HG03196 (cell line): Measurements from ENCODE around the gene PHKA2.

Source experiments
- ATAC-seq: cut with Tn5 transposase; IDR thresholded peaks from one replicate; pipeline ENCODE4 v1.9.1; 2021; ENCODE audit not compliant: unreplicated experiment

PHKA2 gene

DNA sequence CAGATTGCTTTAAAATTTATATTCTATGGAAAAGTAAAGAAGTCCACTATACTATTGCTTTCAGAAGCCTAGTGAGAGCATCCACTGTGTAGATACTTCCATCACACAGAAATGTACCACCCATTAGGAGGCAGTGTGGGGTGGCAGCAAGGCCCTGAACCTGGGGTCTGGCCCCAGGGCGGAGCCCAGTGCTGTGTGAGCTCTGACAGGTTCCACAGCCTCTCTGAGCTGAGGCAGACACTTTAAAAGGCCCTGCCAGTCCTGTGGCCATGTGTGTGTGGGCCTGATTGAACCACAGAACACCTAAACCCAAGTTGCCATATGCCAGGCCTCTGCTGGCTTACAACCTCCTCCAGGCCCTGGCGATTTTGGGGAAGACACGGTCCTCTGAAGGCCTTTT, 49.2 kb downstream of the PHKA2 start:
- no peak for ATAC-seq

DNA sequence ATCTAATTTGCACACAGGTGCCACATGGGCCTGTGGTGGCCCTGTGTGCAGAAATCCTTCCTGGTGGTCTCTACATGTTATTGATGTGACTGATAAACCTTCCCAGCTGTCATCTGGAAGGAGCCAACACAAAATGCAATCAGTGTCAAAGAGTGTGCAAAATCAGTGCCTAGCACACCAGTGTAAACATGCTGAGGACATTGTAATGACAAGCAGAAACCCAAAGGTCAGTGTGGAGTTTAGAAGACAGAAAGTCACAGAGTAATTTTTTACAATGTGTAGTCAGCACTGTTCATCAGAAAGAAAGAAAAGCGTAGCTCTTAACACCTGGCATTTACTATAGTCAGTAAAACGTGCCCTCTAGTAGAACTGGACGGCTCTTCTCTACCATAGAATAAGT, 50.3 kb downstream of the PHKA2 start:
- ATAC-seq, result no peak

DNA sequence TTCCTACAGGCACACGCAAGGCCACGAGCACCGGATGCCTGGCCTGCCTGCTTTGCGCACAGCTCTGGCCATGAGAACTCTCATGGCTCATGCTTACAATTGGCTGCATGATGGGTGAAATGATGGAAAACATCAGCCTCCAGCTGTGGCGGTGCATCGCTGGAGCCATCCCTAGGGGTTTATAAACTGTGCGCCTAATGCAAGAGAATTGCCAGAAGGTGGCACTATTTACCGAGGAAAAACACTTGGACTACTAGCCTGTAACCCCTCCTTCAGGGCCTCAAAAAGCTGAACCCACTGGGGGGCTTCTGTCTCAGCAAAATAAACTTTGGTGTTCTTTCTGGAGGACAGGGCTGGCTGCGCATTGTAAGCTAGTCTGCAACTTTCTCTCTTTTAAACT, 51.9 kb downstream of the PHKA2 start:
- ATAC-seq, result no peak

DNA sequence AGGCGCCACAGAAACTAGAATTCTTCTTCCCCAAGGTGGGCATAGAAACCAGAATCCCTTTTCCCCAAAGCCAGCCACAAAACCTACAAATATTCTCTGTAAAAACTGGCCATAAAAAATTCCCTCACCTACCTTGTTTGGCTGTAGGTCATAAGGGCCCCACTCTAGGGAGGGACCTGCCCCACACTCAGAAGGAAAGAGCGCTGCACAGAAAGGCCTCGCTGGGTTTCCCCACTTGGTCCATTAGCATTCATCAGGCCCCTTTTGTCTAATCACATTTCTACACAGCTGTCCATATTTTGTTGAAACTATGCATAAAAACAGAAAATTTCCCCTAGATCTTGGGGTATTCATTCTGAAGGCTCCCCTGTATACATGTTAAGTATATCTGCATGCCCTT, 54.1 kb downstream of the PHKA2 start:
- no peak for ATAC-seq

DNA sequence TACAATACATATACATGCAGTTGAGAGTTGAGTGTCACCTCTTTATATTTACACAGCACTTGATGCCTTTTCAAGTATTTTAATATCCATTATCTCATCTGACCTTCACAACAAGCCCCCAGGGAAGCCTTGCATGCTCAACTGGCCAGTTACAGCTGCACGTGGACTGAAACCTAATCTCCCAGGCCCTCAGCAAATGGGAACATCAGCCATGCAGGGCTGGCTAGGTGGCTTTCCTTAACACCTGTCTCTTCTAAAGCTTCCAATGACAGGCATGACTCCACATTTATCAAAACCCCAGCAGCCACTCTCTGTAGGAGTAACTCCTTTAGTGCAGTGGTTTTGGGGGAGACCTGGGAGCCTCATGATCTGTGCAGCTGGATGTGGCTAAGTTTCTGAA, 56.4 kb downstream of the PHKA2 start:
- ATAC-seq, result no peak

DNA sequence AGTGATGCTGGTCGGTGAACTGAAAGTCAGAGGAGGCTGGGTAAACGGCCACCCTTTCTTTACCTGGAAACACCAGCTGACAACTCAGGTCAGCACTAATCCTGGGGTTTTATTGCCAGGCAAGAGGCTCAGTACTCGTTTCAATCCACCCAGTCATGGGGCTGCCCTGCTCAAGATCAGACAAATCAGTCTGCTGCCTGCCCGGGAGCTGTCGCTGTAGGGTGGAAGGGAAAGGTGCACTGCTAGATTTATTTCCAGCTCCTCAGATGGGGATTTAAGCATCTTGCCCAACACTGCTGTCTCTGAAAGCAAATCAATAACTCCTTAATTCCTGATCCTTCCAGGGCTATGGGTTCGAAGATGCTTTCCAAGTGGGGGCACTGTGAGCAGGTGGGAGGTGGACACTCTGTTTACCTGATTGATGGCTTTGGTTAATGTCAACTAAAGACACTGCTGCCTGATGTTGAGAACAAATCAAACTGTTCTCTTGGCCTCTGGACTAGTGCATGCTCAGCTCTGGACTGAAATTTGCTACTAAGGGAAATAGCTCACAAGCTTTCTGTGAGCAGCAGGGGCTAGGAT, 59.3 kb downstream of the PHKA2 start:
- ATAC-seq, result no peak

DNA sequence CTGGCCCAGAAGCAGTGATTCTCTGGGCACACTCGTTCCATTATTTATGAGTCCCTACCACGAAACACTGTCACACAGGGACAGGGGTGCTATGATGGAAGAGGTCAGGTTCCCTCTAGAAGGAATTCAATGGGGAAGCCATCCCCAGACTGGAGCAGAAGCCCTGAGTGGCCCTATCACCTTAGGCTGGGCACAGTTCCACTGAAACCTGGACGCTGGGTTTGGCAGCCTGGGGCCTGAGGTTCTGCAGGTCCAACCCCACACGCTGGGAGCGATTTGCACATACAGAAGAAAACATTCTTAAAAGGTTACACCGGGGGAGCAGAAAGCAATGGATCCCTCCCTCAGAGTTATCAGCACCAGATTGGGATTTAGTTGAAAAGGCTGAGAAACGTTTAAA, 63.3 kb downstream of the PHKA2 start:
- ATAC-seq, result no peak

DNA sequence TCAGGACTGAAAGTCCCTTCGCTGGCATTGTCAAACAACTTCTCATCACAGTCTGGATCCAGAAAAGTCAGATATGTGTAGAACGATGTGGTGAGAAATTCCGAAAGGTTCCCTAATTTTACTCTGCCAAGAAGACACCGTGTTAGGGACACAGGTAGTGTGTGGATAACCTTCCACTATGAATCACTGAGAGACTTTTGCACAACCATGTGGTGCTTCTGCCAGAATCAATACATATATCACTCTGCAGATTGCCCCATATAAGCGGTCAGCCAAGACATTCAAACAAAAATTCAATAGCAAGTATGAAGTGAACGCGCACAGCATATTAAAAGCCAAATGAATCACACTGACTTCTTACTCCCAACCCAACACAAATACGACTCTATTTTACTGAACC, 63.8 kb downstream of the PHKA2 start:
- no peak for ATAC-seq

DNA sequence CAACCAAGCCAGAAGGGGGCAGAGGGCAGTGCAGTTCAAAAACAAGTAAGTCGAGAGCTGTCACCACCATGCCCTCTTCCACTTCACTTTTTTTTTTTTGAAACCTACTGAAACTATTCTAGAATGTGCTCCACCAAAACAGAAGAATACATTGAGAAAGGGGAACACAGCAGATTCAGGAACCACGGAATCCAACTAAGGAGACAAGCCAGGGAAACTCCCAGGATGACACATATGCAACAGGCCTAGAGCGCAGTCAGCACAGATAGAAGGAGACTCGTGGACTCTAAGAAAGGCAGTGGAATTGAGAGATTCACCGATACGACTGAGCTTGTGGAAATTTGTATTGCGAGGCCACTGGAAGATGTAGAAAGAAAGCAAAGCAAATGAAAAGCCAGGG, 66.1 kb downstream of the PHKA2 start:
- ATAC-seq, result no peak

DNA sequence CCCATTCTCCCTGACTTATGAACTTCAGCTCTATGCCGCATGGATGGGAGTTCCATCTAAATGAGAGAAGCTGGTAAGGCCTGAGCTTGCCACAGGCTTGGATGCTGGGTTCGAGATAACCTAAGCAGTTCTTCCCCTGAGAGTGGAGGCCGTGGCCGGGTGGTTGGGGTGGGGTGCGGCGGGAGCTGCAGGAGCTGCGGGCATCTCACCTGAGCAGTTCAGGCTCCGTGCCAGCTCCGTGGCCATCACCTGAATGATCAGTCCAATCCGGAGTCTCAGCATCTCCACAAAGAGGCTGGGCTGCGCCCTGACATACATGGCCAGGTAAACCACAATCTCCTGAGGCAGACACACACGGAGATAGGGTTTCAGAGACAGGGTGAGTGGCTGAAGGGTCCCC, 77.6 kb downstream of the PHKA2 start:
- ATAC-seq, result no peak

DNA sequence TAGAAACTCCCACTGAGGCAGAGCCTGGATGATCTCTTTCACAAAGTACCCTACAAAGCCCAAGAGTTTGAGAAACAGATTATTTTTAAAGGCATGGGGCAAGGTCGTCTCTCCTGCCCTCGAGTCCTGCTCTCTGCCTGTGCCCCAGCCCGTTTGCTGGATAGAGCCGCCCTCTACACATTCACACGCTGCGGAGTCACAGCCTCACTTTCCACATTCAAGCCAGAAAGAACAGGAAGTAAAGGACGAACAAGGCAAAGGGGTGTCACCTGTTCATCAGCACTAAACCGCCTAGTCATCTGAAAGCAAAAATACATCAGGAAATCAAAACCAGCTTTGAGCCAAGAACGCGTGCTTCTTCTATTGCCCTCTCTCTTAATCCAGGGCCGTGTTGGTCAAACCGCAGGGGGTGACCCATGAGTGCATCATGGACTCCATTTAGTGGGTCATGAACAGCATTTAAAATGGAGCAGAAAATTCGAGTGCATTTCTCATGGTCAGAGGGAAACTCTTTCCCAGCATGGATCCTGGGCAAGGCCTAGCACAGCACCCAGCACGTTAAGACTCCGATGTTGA, 83.4 kb downstream of the PHKA2 start:
- no peak for ATAC-seq

DNA sequence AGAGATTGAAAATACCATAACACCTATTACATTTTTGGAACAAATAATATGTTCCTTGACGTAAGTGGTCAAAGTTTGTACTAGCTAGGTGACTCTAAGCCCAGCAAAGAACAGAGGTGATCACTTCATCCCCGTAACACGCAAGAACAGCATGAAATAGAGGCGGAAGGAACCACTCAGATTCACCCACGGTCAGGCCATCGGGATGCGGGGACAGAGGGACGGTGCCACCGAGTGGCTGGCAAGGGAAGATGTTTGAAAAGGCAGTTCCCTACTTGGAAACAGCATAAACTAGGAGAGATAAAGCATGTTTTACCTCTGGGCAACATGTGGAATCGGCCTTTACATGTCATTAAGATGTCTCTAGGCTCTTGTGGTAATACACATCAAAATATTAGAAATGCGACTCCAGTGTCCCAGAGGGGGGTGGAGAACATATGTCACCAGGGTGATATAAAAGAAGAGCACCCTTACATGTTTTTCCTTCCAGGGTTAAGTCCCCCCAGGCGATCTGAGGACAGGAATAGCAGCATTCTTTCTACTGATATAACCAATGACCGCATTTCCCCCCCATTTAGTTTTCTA, 84.0 kb downstream of the PHKA2 start:
- ATAC-seq, result no peak

DNA sequence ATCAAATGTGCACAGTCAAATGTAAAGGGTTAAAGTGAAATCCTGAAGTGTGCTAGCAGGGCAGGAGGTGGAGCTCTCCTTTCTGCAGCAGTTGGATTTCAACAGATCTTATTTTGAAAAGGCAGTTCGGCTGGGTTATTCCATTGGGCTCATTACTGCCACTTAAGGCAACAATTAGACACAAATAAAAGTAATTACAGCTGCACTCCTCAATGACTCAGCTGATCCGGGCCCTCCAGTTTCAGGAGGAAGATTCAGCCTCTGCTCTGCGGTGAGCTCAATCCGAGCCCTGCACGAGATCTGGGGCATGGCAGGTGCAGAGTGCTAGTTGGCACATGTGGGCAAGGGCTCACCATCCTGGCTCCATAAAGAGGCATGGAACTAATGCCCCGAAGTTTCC, 85.4 kb downstream of the PHKA2 start:
- ATAC-seq, result no peak

DNA sequence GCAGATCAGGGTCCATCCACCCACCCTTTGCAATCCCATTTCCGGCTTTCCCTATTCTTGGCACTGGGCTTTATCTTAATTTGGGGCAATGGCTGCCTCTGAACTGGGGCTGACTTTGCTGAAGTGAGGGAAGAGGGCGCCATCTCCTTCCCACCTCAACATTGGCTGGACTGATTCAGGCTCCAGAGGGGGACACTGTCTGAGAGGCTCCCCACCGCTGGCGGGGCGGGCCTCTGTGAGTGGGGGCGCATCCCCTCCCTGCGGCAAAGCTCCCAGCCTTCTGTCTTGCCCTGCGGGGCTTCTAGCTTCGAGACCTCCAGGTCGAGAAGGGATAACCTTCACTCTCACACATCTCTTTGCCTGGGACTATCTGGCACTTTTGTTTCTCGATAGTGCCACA, 85.8 kb downstream of the PHKA2 start:
- no peak for ATAC-seq

DNA sequence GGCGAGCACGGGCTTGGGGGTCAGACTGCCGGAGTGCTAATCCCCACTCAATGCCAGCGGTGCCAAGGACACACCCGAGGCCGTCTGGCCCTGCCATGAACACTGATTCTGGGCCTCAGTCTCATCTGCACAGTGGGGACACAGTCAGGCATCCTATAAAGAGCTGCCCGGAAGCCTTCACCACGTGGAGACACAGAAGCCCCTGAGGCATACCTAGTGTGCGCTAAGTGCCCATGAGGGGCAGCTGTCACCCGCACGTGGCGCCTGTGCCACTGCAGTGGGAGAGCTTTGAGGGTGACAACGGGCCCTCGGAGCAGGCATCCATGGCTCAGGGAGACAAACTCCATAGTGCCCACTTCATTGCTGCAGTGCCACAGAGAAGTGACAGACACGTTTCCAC, 86.3 kb downstream of the PHKA2 start:
- no peak for ATAC-seq

DNA sequence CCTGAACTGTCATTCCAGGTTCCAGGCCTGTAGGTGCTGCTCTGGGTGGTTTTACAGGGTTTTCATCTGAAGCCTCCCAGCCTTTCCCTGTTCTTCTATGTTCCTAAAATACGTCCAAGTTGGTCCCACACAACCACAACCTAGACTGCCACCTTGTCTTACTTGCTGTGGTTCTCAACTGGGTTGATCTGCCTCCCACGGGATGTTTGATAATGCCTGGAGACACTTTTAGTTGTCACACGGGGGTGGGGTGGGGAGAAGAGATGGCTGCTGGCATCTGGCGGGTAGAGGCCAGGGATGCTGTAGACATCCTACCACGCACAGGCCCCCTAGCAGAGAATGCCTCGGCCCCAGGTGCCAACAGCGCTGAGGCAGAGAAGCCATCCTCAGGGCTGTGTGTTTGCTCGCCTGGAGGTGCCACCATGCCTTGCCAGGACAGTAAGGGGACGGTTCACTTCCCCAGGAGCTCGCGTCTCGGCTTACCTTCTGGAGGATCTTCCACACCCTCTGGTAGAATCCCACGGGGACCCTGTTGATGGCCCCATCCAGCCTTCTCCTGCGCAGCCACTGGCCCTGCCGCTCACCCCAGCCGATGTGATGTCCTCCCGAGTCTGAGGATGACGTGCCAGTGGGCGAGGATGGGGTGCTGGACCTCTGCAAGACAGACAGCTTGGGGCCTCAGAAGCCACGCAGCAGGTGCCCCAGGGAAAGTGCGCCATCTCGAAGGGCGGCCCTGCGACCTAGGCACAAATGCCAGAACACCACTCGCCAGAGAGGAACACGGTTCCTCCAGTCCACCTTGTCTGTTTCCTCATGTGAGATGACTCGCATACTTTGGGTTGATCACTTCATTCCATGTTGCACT, 87.0 kb downstream of the PHKA2 start:
- ATAC-seq, result no peak

DNA sequence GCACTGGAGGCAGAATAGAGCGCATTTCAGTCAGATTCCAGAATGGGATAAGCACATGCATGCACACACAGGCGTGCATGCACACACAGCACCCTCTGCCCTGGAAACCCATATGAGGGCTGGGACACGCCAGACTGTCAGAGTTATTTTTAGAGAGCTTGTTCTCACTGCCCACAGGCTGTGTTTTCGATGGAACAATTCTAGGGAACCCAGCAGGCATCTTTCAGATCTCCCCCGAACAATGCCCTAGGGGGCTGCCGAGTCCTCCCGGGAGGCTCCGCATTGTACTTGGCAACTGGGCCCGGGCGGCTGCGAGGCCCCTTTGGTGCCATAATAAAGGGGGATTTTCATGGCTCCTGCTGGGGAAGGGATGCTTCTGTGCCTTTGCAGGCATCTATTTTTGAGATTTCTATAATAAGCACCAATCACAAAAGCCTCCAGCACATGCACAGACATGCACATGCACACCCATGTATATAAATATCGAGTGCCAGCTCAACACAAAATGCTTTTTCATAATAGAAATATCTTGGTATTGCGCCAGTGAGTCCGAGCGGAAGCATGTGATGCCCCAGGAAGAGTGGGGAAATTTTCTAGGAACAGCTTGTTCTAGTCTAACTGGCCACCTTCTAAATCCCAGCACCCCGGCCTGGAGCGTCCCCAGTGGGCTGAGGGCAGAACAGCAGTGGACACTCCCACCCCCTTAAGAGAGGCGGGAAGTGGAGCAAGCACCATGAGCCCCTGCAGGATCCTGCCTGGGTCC, 88.5 kb downstream of the PHKA2 start:
- no peak for ATAC-seq

DNA sequence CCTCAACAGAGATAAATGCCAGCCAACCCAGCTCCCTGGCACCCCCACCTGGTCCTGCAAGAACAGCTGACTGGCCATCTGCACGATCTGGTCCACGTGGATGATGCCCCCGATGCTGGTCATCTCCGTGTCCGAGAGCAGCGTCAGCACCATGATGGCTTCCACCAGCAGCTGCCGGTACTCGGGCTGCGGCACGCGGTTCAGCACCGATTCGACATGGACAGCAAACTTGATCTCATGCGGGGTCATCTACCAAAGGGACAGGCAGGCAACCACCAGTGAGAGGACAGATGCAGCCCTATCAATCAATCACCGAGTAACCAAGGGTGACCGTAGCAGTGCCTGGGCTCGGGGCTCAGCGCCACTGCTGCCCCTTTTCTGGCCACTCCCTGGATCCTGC, 89.8 kb downstream of the PHKA2 start:
- ATAC-seq, result no peak

DNA sequence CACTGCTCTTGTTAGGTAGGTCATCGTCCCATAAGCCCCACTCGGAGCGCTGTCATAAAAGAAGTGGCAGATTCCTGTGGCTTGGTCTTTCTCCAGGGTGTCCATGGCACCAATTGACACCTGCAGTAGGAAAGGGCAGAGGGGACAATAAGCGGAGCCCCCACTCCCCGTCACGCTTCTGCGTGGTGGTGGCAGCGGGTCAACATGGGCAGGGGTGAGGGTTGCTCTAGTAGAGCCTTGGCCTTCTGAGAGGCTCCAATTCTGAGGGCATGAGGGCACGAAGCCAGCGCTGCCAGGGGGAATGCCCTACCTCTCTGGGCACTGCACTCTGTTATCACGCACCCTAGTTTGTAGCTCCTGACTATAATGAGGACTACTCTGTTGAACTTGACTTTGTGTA, 90.4 kb downstream of the PHKA2 start:
- no peak for ATAC-seq

DNA sequence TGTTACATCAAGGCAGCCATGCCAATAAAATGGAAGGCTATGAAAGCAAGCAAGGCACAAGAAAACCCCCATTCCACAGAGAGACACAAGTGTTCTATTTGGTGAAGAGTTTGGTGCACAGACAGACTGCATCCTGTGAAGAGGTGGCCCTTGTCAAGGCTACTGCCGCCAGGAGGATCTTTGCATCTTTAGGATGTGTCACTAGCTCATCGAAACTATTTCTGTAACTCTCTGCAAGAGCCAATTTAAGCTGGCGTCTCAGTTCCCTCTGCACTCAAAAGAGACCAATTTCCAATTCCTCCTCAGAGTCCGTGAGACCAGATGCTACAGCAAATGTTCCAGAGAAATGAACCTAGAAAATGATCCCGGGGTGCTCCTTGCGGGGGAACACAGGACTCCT, 91.0 kb downstream of the PHKA2 start:
- no peak for ATAC-seq

DNA sequence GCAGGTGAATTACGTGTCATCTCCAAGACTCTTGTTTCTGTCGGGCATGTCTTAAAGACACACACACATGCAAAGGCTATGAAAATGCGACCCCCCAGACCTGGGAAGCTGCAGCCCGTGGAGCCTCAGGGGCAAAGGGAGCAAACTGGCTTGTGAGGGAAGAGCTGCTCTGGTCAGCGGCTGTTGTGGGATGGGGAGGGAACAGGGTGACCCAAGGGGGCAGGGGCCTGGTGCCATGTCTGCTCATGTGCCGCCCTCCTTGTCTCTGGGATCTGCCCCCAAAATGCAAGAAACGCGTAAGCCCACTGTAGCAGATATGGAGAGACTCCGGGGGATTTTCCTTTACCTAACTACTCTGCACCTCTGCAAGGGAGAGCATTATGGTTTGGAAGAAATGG, 92.4 kb downstream of the PHKA2 start:
- no peak for ATAC-seq
